GM23248 (cell line): ENCODE data around the gene CFAP43.

ENCODE experiments used
- EZH2 ChIP-seq: fragments of 200-600 bp; sonication (generic); IDR thresholded peaks from 2 replicates; pipeline ENCODE4 v1.6.1; 2018; ENCODE audit warnings: antibody characterized with exemption, mild to moderate bottlenecking; ENCODE audit not compliant: insufficient read depth, poor library complexity, severe bottlenecking
- EZH2phosphoT487 ChIP-seq: fragments of 200-600 bp; sonication (generic); IDR thresholded peaks from 2 replicates; pipeline ENCODE4 v1.6.1; 2018; ENCODE audit warnings: antibody characterized with exemption, moderate library complexity, mild to moderate bottlenecking, low read depth; ENCODE audit not compliant: insufficient read depth

DNA sequence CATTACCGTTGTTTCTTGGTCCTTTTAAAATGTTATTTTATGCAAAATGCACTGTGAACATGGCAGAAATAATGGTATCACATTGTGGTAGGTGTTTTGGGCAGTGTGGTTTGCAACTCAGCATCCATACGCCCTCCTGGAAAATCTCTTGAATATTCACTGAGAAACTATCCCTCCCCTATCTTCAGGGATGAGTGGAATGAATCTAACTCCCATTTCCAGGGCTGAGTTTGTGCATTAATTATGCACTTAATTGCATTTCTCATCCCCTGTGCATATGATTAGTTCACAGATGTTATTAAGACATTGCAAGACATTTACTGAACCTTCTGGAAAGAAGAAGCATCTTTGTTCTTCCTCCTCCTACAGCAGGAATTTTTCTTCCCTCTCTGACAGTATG lies 36.5 kb downstream of the CFAP43 start:
- no peak for TF ChIP-seq EZH2
- no peak for TF ChIP-seq EZH2phosphoT487
